Measurements from ENCODE around the gene RAB28. TPM values are rescaled to one million over a fixed set of nuclear protein-coding genes. Genes with fewer than 3 reads are reported as not detected.

Gene RAB28
- total RNA-seq, 1 experiment from 2014 or later = 12.1 TPM

DNA sequence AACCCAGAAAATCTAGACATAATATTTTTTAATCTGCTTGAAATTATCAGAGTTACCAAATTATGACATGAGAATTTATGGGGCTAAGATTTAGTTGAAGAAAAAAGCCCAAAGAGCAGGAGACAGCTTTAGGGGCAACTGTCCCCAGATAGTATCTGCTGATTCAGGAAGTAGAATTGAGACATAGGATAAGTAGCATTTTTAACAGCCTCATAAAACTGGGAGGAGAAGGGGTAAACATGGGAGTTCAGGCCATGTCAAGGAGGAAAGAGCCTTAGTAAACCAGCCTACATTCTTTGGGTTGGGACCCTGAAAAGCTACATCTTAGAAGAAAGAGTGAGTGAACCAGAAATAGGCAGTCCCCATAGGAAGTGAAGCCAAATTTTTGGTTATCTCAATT is 9.7 kb upstream of the RAB28 start:
- Histone ChIP-seq H3K27me3 (ENCODE audit: insufficient read depth, low read length) (no peaks in the 10 kb centered on the region), H3K36me3 (ENCODE audit: control insufficient read depth in 1 of 2, insufficient read depth in 2 of 2, low read length in 2 of 2) (no peaks in the 10 kb centered on the region), H3K79me2 (ENCODE audit: insufficient read depth, low read length) (no peaks in the 10 kb centered on the region), H4K20me1 (ENCODE audit: insufficient read depth) (no peaks in the 10 kb centered on the region), H3K9me3 (ENCODE audit: control insufficient read depth in 1 of 2, insufficient read depth in 1 of 2, low read depth in 1 of 2, low read length in 2 of 2) (no peaks in the 10 kb centered on the region), H3K4me2 (ENCODE audit: low read length) (no peak overlapping the region), H3K9ac (ENCODE audit: low read length) (no peak overlapping the region), H3K4me3 (replicated peaks in 1 of 2; ENCODE audit: low read depth in 1 of 2, low read length in 2 of 2) (no peak overlapping the region), H3K27ac (ENCODE audit: low read depth, low read length) (no peak overlapping the region), H3K9me2 (ENCODE audit: insufficient read depth) (no peaks in the 10 kb centered on the region), H3K4me1 (ENCODE audit: control insufficient read depth in 1 of 2, insufficient read depth in 2 of 2, low read length in 2 of 2) (no peaks in the 10 kb centered on the region), H2AFZ (ENCODE audit: low read depth, low read length, poor library complexity, severe bottlenecking) (peak overlapping the region; percentile 28)
- no peak for TF ChIP-seq SRF (IDR thresholded peaks at IDR 0.05; ENCODE audit: low read depth)
- TF ChIP-seq EZH2 (IDR thresholded peaks at IDR 0.05) = no peak
- TF ChIP-seq POLR2AphosphoS5 (IDR thresholded peaks at IDR 0.05; ENCODE audit: low read depth, low read length) = no peak
- TF ChIP-seq JUND (IDR thresholded peaks at IDR 0.05) = no peak
- TF ChIP-seq YY1 (IDR thresholded peaks at IDR 0.05; ENCODE audit: extremely low read depth, insufficient replicate concordance, low read depth, low read length) = no peak
- TF ChIP-seq SP1 (IDR thresholded peaks at IDR 0.05; ENCODE audit: low read depth) = no peak
- TF ChIP-seq CBX3 (IDR thresholded peaks at IDR 0.05; ENCODE audit: low read depth) = no peak
- TF ChIP-seq, protein P1, sequence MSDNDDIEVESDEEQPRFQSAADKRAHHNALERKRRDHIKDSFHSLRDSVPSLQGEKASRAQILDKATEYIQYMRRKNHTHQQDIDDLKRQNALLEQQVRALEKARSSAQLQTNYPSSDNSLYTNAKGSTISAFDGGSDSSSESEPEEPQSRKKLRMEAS (IDR thresholded peaks at IDR 0.05) = no peak
- TF ChIP-seq SIN3A (IDR thresholded peaks at IDR 0.05; ENCODE audit: low read depth) = no peak
- no peak for TF ChIP-seq ZNF274 (IDR thresholded peaks at IDR 0.05; ENCODE audit: low read depth, low read length)
- TF ChIP-seq, protein P2, sequence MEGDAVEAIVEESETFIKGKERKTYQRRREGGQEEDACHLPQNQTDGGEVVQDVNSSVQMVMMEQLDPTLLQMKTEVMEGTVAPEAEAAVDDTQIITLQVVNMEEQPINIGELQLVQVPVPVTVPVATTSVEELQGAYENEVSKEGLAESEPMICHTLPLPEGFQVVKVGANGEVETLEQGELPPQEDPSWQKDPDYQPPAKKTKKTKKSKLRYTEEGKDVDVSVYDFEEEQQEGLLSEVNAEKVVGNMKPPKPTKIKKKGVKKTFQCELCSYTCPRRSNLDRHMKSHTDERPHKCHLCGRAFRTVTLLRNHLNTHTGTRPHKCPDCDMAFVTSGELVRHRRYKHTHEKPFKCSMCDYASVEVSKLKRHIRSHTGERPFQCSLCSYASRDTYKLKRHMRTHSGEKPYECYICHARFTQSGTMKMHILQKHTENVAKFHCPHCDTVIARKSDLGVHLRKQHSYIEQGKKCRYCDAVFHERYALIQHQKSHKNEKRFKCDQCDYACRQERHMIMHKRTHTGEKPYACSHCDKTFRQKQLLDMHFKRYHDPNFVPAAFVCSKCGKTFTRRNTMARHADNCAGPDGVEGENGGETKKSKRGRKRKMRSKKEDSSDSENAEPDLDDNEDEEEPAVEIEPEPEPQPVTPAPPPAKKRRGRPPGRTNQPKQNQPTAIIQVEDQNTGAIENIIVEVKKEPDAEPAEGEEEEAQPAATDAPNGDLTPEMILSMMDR (IDR thresholded peaks at IDR 0.05 in 2 of 3, conservative IDR thresholded peaks at IDR 0.05 in 1 of 3; ENCODE audit: borderline replicate concordance in 1 of 3, insufficient read depth in 1 of 3, low read depth in 2 of 3, low read length in 2 of 3) = no peak
- TF ChIP-seq, protein P3, sequence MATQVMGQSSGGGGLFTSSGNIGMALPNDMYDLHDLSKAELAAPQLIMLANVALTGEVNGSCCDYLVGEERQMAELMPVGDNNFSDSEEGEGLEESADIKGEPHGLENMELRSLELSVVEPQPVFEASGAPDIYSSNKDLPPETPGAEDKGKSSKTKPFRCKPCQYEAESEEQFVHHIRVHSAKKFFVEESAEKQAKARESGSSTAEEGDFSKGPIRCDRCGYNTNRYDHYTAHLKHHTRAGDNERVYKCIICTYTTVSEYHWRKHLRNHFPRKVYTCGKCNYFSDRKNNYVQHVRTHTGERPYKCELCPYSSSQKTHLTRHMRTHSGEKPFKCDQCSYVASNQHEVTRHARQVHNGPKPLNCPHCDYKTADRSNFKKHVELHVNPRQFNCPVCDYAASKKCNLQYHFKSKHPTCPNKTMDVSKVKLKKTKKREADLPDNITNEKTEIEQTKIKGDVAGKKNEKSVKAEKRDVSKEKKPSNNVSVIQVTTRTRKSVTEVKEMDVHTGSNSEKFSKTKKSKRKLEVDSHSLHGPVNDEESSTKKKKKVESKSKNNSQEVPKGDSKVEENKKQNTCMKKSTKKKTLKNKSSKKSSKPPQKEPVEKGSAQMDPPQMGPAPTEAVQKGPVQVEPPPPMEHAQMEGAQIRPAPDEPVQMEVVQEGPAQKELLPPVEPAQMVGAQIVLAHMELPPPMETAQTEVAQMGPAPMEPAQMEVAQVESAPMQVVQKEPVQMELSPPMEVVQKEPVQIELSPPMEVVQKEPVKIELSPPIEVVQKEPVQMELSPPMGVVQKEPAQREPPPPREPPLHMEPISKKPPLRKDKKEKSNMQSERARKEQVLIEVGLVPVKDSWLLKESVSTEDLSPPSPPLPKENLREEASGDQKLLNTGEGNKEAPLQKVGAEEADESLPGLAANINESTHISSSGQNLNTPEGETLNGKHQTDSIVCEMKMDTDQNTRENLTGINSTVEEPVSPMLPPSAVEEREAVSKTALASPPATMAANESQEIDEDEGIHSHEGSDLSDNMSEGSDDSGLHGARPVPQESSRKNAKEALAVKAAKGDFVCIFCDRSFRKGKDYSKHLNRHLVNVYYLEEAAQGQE (IDR thresholded peaks at IDR 0.05; ENCODE audit: low read depth) = no peak
- TF ChIP-seq CEBPB (IDR thresholded peaks at IDR 0.05; ENCODE audit: low read depth) = no peak
- CTCF ChIA-PET = no interaction called here
- DNase-seq (ENCODE audit: low read depth, low spot score) (no peak), ATAC-seq (no peak)
- intact Hi-C loops (cut with micrococcal nuclease) = no loop called here
- no TSS peak for BruUV-seq (replicated peaks)
- POLR2A ChIA-PET = no interaction called here
- RAD21 ChIA-PET (ENCODE audit: low non-redundant PET in 1 of 2, low total read pairs in 2 of 2, uncharacterized antibody in 2 of 2, unreplicated experiment in 2 of 2) = no interaction called here

Data from HCT116 (cell line).